ENCODE data around the gene ADCY9. TPM values are rescaled to one million over a fixed set of nuclear protein-coding genes. Genes with fewer than 3 reads are reported as not detected.
"Not testable (repeated sequence)": the region's sequence is repeated elsewhere in the genome, so short reads cannot be mapped to it uniquely, and the experiment has no call there.

The ADCY9 gene
- total RNA-seq, 2 experiments from 2014 or later, result 7.1 to 7.4 TPM

- Histone ChIP-seq H3K27ac (ENCODE audit: low read depth in 1 of 2, low read length in 2 of 2) (no peak overlapping the region), H3K27me3 (ENCODE audit: control insufficient read depth in 1 of 2, insufficient read depth in 2 of 2, low read length in 2 of 2) (peaks cover 20 to 28% of the 10 kb centered on the region in 2 experiments), H3K9me3 (ENCODE audit: control insufficient read depth in 1 of 2, insufficient read depth in 1 of 2, low read length in 2 of 2) (no peaks in the 10 kb centered on the region), H3K4me3 (ENCODE audit: low read length) (no peak overlapping the region), H3K4me1 (ENCODE audit: insufficient read depth, low read length) (no peaks in the 10 kb centered on the region), H3K36me3 (ENCODE audit: insufficient read depth, low read length) (no peaks in the 10 kb centered on the region)
- Mint-ChIP-seq H3K9me3 (no peaks in the 10 kb centered on the region), H3K27me3 (peaks cover 56% of the 10 kb centered on the region), H3K27ac (no peak overlapping the region), H3K36me3 (ENCODE audit: low read depth) (no peaks in the 10 kb centered on the region), H3K4me3 (no peak overlapping the region), H3K4me1 (ENCODE audit: low read depth) (no peaks in the 10 kb centered on the region)
- CTCF ChIA-PET, result no interaction called here
- intact Hi-C loops (cut with DNase I, micrococcal nuclease), result no loop called here
- DNase-seq (no peak), ATAC-seq (ENCODE audit: poor library complexity) (no peak)
- POLR2A ChIA-PET, result no interaction called here
- no peak for TF ChIP-seq CTCF (IDR thresholded peaks at IDR 0.05)
These were observed 162.4 kb downstream of the ADCY9 start for GRCh38 chr16:3953728-3954410.

GRCh38 chr16:3952737-3953131, 163.5 kb downstream of the ADCY9 start:
- intact Hi-C loops (cut with DNase I, micrococcal nuclease), result no loop called here
- H3K36me3 Mint-ChIP-seq (ENCODE audit: low read depth), result no peaks in the 10 kb centered on the region
- H3K9me3 Mint-ChIP-seq, result no peaks in the 10 kb centered on the region
- H3K27me3 Mint-ChIP-seq, result peaks cover 56% of the 10 kb centered on the region
- no peak for TF ChIP-seq CTCF (IDR thresholded peaks at IDR 0.05)
- H3K27ac Mint-ChIP-seq, result no peak overlapping the region
- ATAC-seq (ENCODE audit: poor library complexity) (no peak), DNase-seq (no peak)
- no peaks in the 10 kb centered on the region for H3K36me3 ChIP-seq (ENCODE audit: insufficient read depth, low read length)
- H3K27me3 ChIP-seq (ENCODE audit: control insufficient read depth in 1 of 2, insufficient read depth in 2 of 2, low read length in 2 of 2), result peaks cover 19 to 28% of the 10 kb centered on the region in 2 experiments
- CTCF ChIA-PET, result no interaction called here
- H3K4me3 Mint-ChIP-seq, result no peak overlapping the region
- no peaks in the 10 kb centered on the region for H3K4me1 ChIP-seq (ENCODE audit: insufficient read depth, low read length)
- H3K4me1 Mint-ChIP-seq (ENCODE audit: low read depth), result no peaks in the 10 kb centered on the region
- POLR2A ChIA-PET, result no interaction called here
- H3K27ac ChIP-seq (ENCODE audit: low read depth in 1 of 2, low read length in 2 of 2), result no peak overlapping the region
- H3K4me3 ChIP-seq (ENCODE audit: low read length), result no peak overlapping the region
- H3K9me3 ChIP-seq (ENCODE audit: control insufficient read depth in 1 of 2, insufficient read depth in 1 of 2, low read length in 2 of 2), result no peaks in the 10 kb centered on the region

- no peaks in the 10 kb centered on the region for H3K36me3 ChIP-seq (ENCODE audit: insufficient read depth, low read length)
- H3K36me3 Mint-ChIP-seq (ENCODE audit: low read depth), result no peaks in the 10 kb centered on the region
- peaks cover 51% of the 10 kb centered on the region for H3K27me3 Mint-ChIP-seq
- H3K9me3 ChIP-seq (ENCODE audit: control insufficient read depth in 1 of 2, insufficient read depth in 1 of 2, low read length in 2 of 2), result no peaks in the 10 kb centered on the region
- H3K4me3 Mint-ChIP-seq, result no peak overlapping the region
- no peaks in the 10 kb centered on the region for H3K4me1 ChIP-seq (ENCODE audit: insufficient read depth, low read length)
- intact Hi-C loops (cut with DNase I, micrococcal nuclease), result no loop called here
- no peaks in the 10 kb centered on the region for H3K9me3 Mint-ChIP-seq
- H3K27ac Mint-ChIP-seq, result no peak overlapping the region
- CTCF ChIA-PET, result interaction anchor here (1.2 kb wide), 1 partner anchor 13 kb away, joined by 3 read pairs; no protein-coding TSS in a partner anchor
- no peak for TF ChIP-seq CTCF (IDR thresholded peaks at IDR 0.05)
- DNase-seq (no peak), ATAC-seq (ENCODE audit: poor library complexity) (no peak)
- H3K4me1 Mint-ChIP-seq (ENCODE audit: low read depth), result no peaks in the 10 kb centered on the region
- H3K4me3 ChIP-seq (ENCODE audit: low read length), result no peak overlapping the region
- H3K27me3 ChIP-seq (ENCODE audit: control insufficient read depth in 1 of 2, insufficient read depth in 2 of 2, low read length in 2 of 2), result peaks cover 14 to 28% of the 10 kb centered on the region in 2 experiments
- POLR2A ChIA-PET, result no interaction called here
- H3K27ac ChIP-seq (ENCODE audit: low read depth in 1 of 2, low read length in 2 of 2), result no peak overlapping the region
These were observed 164.1 kb downstream of the ADCY9 start for GRCh38 chr16:3951861-3952736.

- H3K27ac Mint-ChIP-seq; H3K36me3 Mint-ChIP-seq (ENCODE audit: low read depth); H3K9me3 Mint-ChIP-seq; H3K4me1 Mint-ChIP-seq (ENCODE audit: low read depth); H3K9me3 ChIP-seq (ENCODE audit: control insufficient read depth in 1 of 2, insufficient read depth in 1 of 2, low read length in 2 of 2); H3K4me3 ChIP-seq (ENCODE audit: low read length); DNase-seq; intact Hi-C loops (cut with DNase I, micrococcal nuclease); POLR2A ChIA-PET; ATAC-seq (ENCODE audit: poor library complexity); H3K4me3 Mint-ChIP-seq; H3K27ac ChIP-seq (ENCODE audit: low read depth in 1 of 2, low read length in 2 of 2); H3K4me1 ChIP-seq (ENCODE audit: insufficient read depth, low read length); H3K36me3 ChIP-seq (ENCODE audit: insufficient read depth, low read length): not testable (repeated sequence)
- peaks cover 45% of the 10 kb centered on the region for H3K27me3 Mint-ChIP-seq
- CTCF ChIA-PET, result interaction anchor here (1.2 kb wide), 1 partner anchor 13 kb away, joined by 3 read pairs; no protein-coding TSS in a partner anchor
- H3K27me3 ChIP-seq (ENCODE audit: control insufficient read depth in 1 of 2, insufficient read depth in 2 of 2, low read length in 2 of 2), result peaks cover 10 to 28% of the 10 kb centered on the region in 2 experiments
These were observed 164.9 kb downstream of the ADCY9 start for GRCh38 chr16:3951380-3951779.
